HepG2 (cell line): ENCODE data around the gene KRT33A. TPM values are rescaled to one million over a fixed set of nuclear protein-coding genes. Genes with fewer than 3 reads are reported as not detected.

ENCODE experiments used
- ATAC-seq: fragments of 200-7000 bp; cut with Tn5 transposase; 3 replicates; pipeline ENCODE4 v1.9.1; 2020; ENCODE audit warnings: mild to moderate bottlenecking, moderate library complexity
- BruUV-seq: library from RNA; stranded (reverse); fragments of 400-500 nt; replicated peaks from 2 replicates; lab custom pipeline; 2021; lab: Mats Ljungman, UMichigan
- CTCF ChIA-PET: fragments of 300-600 bp; formaldehyde crosslinking; extraction: SDS; loops from one replicate; lab custom pipeline; 2021; ENCODE audit warnings: low total read pairs, inconsistent platforms, low intra/inter-chr PET ratio; lab: Yijun Ruan, JAX
- POLR2A ChIA-PET: fragments of 350-600 bp; sonication (Branson Sonifier 250); formaldehyde crosslinking; loops from one replicate; lab custom pipeline; 2020; ENCODE audit warnings: antibody characterized with exemption, inconsistent platforms; lab: Yijun Ruan, JAX
- DNase-seq: peaks from one replicate; pipeline ENCODE4 v3.0.0-alpha.2; 2015; ENCODE audit warnings: low spot score
- FAIRE-seq: peaks from 3 replicates; lab custom pipeline; 2011; peaks lifted over from hg19 to GRCh38; lab: Jason Lieb, UNC
- H2AFZ ChIP-seq: one replicate; pipeline ENCODE4 v1.6.1; 2011; ENCODE audit warnings: low read length, inconsistent platforms
- H3K27ac ChIP-seq: fragments of 300-600 bp; 3 replicates; pipeline ENCODE4 v1.8.0; 2011; ENCODE audit warnings: mixed run types, mild to moderate bottlenecking, mixed read lengths, low read length, inconsistent platforms; ENCODE audit not compliant: insufficient read depth; ENCODE audit errors: extremely low read length
- H3K27me3 ChIP-seq, 2 experiments: fragments of 200-600 bp in 1 of 2; 2 replicates in 1 of 2; 3 replicates in 1 of 2; pipeline versions ENCODE4 v1.6.0 to v1.8.0; 2011; ENCODE audit warnings: low read length in 2 of 2, mild to moderate bottlenecking in 2 of 2, moderate library complexity in 2 of 2, inconsistent platforms in 1 of 2; ENCODE audit not compliant: insufficient read depth in 2 of 2, control insufficient read depth in 1 of 2
- H3K36me3 ChIP-seq, 2 experiments: fragments of 200-600 bp in 1 of 2; replicated peaks in 1 of 2; 2 replicates in 1 of 2; 3 replicates in 1 of 2; pipeline versions ENCODE4 v1.5.1 to v1.8.0; 2011; ENCODE audit warnings: low read length in 2 of 2, inconsistent platforms in 1 of 2; ENCODE audit not compliant: insufficient read depth in 2 of 2, control insufficient read depth in 1 of 2
- H3K4me1 ChIP-seq: 2 replicates; pipeline ENCODE4 v1.5.1; 2012; ENCODE audit warnings: low read length, inconsistent platforms; ENCODE audit not compliant: insufficient read depth
- H3K4me2 ChIP-seq: 2 replicates; pipeline ENCODE4 v1.6.0; 2011; ENCODE audit warnings: low read depth, low read length, inconsistent platforms
- H3K4me3 ChIP-seq, 3 experiments: fragments of 200-600 bp in 1 of 3; sonication (generic), shearing (Covaris generic) in 1 of 3; replicated peaks in 1 of 3; 2 replicates each; pipeline ENCODE4 v1.5.1; 2011 to 2016; ENCODE audit warnings: low read length in 3 of 3, inconsistent platforms in 2 of 3, low read depth in 2 of 3, mild to moderate bottlenecking in 2 of 3, control low read depth in 1 of 3, mixed read lengths in 1 of 3; ENCODE audit not compliant: insufficient read depth in 1 of 3
- H3K79me2 ChIP-seq: one replicate; pipeline ENCODE4 v1.6.1; 2011; ENCODE audit warnings: low read length, inconsistent platforms; ENCODE audit not compliant: insufficient read depth
- H3K9ac ChIP-seq: 2 replicates; pipeline ENCODE4 v1.6.0; 2011; ENCODE audit warnings: mild to moderate bottlenecking, low read depth, low read length, inconsistent platforms; ENCODE audit not compliant: insufficient read depth
- H3K9me3 ChIP-seq: 2 replicates; pipeline ENCODE4 v1.5.1; 2012; ENCODE audit warnings: mild to moderate bottlenecking, low read length
- H4K20me1 ChIP-seq: 2 replicates; pipeline ENCODE4 v1.6.0; 2011; ENCODE audit warnings: inconsistent platforms, mild to moderate bottlenecking, low read length, moderate library complexity; ENCODE audit not compliant: insufficient read depth
- ARNTL ChIP-seq: sonication (generic); formaldehyde crosslinking; IDR thresholded peaks from 2 replicates; pipeline ENCODE4 v1.4.0; 2020; ENCODE audit warnings: mild to moderate bottlenecking, missing genetic modification reagents
- EP300 ChIP-seq, 3 experiments: sonication (generic) in 1 of 3; formaldehyde crosslinking in 1 of 3; IDR thresholded peaks; 2 replicates each; pipeline versions ENCODE4 v1.5.1 to v1.6.1; 2011 to 2020; ENCODE audit warnings: low read depth in 2 of 3, low read length in 2 of 3, borderline replicate concordance in 1 of 3, improper control_type of control experiment in 1 of 3, mild to moderate bottlenecking in 1 of 3, missing genetic modification reagents in 1 of 3, moderate library complexity in 1 of 3
- FOSL2 ChIP-seq: sonication (generic); formaldehyde crosslinking; IDR thresholded peaks from 2 replicates; pipeline ENCODE4 v1.4.0; 2020; ENCODE audit warnings: missing genetic modification reagents
- PLRG1 ChIP-seq: fragments of 450-650 bp; conservative IDR thresholded peaks from 2 replicates; pipeline ENCODE4 v1.6.1; 2016
- PTBP1 ChIP-seq: fragments of 200-400 bp; formaldehyde crosslinking; IDR thresholded peaks from 2 replicates; pipeline ENCODE4 v1.6.1; 2018; ENCODE audit warnings: low read length, low read depth; ENCODE audit not compliant: poor library complexity, severe bottlenecking
- SMARCE1 ChIP-seq: fragments of 450-650 bp; IDR thresholded peaks from 2 replicates; pipeline ENCODE4 v1.6.1; 2017; ENCODE audit warnings: borderline replicate concordance
- ZNF672 ChIP-seq: sonication (generic); formaldehyde crosslinking; IDR thresholded peaks from 2 replicates; pipeline ENCODE4 v1.8.1; 2022; ENCODE audit warnings: missing genetic modification reagents
- ZNF816 ChIP-seq: sonication (generic); formaldehyde crosslinking; IDR thresholded peaks from 2 replicates; pipeline ENCODE4 v1.8.0; 2022; ENCODE audit warnings: missing genetic modification reagents, mild to moderate bottlenecking, borderline replicate concordance
- WGBS: methylation state at CpG from one replicate; pipeline ENCODE4 v1.1.6; 2017; ENCODE audit warnings: low lambda C conversion rate; 5-methylcytosine and 5-hydroxymethylcytosine counted together
- in situ Hi-C: cut with HindIII; loops from 2 replicates; pipeline ENCODE4 v1.10.0; 2017; ENCODE audit warnings: low pct_unique_long_range_greater_than_20kb; ENCODE audit not compliant: extremely low pct_ligation_motif_present
- intact Hi-C: fragments of 100-400 bp; cut with micrococcal nuclease; formaldehyde crosslinking; loops from one replicate; pipeline ENCODE4 v1.10.0; 2022; ENCODE audit not compliant: unreplicated experiment
- polyA plus RNA-seq, 8 experiments: library from polyadenylated mRNA; depleted of rRNA in 3 of 8; stranded (reverse) in 7 of 8; unstranded in 1 of 8; fragments of >200 nt; fragmentation: Illumina TruSeq in 4 of 8; extraction: Trizol in 4 of 8; gene quantifications; 2 replicates each; pipeline versions ENCODE4 v1.2.1 to v1.2.3, GENCODE V29; 2011 to 2016; ENCODE audit warnings: low read depth in 4 of 8, missing spikeins in 1 of 8, mixed read lengths in 1 of 8; ENCODE audit not compliant: insufficient read depth in 1 of 8
- total RNA-seq, 5 experiments: library from RNA; depleted of rRNA; stranded (reverse); fragments of >200 nt; fragmentation: Illumina TruSeq; extraction: Trizol; gene quantifications; 2 replicates each; pipeline ENCODE4 v1.2.3, GENCODE V29; 2016; ENCODE audit warnings: low read depth in 1 of 5
- TF ChIP-seq, protein P1 (sequence below), 2 experiments: sonication (generic) in 1 of 2; formaldehyde crosslinking in 1 of 2; IDR thresholded peaks; 2 replicates each; pipeline versions ENCODE4 v1.6.1 to v1.9.0; 2014 to 2022; ENCODE audit warnings: antibody characterized with exemption in 1 of 2, borderline replicate concordance in 1 of 2, inconsistent platforms in 1 of 2, low read depth in 1 of 2, missing genetic modification reagents in 1 of 2
- TF ChIP-seq, protein P2 (sequence below): sonication (generic); formaldehyde crosslinking; IDR thresholded peaks from 2 replicates; pipeline ENCODE4 v1.4.0; 2020; ENCODE audit warnings: missing genetic modification reagents
- TF ChIP-seq, protein P3 (sequence below): sonication (generic); formaldehyde crosslinking; IDR thresholded peaks from 2 replicates; pipeline ENCODE4 v1.4.0; 2020; ENCODE audit warnings: missing genetic modification reagents
- TF ChIP-seq, protein P4 (sequence below): sonication (generic); formaldehyde crosslinking; IDR thresholded peaks from 2 replicates; pipeline ENCODE4 v1.5.1; 2020; ENCODE audit warnings: mild to moderate bottlenecking, moderate library complexity, missing genetic modification reagents

The KRT33A gene
- total and polyA plus RNA-seq, 2 of the 13 experiments (the other 11 are each of a cell fraction or from before 2014, with no cell fraction given) = not detected

DNA sequence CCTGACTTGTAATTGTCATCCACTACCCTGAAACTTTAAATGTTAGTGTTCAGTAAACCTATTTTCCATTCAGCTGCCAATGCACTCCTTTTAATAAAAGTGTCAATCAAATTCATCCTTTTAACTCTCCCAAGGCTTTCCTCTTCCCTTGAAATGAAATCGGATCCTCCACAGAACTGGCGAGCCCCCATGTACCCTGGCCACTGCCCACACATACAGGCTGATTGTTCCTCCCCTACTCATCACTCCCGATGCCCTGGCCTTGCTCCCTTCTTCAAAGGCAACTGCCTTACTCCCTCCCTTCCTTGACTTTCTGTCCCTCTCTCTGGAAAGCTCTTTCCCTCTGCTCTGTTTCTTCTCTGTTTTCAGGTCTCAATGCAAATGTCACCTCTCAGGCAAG, 7.6 kb downstream of the KRT33A start:
- DNase-seq (no peak), ATAC-seq (no peak), FAIRE-seq (no peak)
- in situ Hi-C loops (no loop called here), intact Hi-C loops (no loop called here)
- Histone ChIP-seq H3K9me3 (peaks cover 11% of the 10 kb centered on the region; the same call in 1 of the 2 replicates), H2AFZ (no peak overlapping the region), H3K4me3 (no peak overlapping the region), H4K20me1 (no peaks in the 10 kb centered on the region), H3K27me3 (no peaks in the 10 kb centered on the region; a peak in 2 of 5 replicates), H3K4me1 (no peaks in the 10 kb centered on the region), H3K79me2 (no peaks in the 10 kb centered on the region), H3K27ac (no peak overlapping the region), H3K9ac (no peak overlapping the region), H3K4me2 (no peak overlapping the region), H3K36me3 (no peaks in the 10 kb centered on the region)
- no TSS peak for BruUV-seq
- ChIA-PET CTCF (no interaction called here), POLR2A (no interaction called here)
- TF ChIP-seq FOSL2 (CRISPR knock-in tag) (no peak), ZNF672 (CRISPR knock-in tag) (no peak), EP300 (IDR thresholded peaks at IDR 0.05; ENCODE audit: low read depth in 2 of 2, low read length in 2 of 2) (no peak), EP300 (CRISPR knock-in tag; IDR thresholded peaks at IDR 0.05; ENCODE audit: borderline replicate concordance) (no peak), PLRG1 (no peak), ARNTL (CRISPR knock-in tag) (no peak), ZNF816 (CRISPR knock-in tag) (no peak), PTBP1 (no peak), SMARCE1 (no peak)
- TF ChIP-seq, protein P1, sequence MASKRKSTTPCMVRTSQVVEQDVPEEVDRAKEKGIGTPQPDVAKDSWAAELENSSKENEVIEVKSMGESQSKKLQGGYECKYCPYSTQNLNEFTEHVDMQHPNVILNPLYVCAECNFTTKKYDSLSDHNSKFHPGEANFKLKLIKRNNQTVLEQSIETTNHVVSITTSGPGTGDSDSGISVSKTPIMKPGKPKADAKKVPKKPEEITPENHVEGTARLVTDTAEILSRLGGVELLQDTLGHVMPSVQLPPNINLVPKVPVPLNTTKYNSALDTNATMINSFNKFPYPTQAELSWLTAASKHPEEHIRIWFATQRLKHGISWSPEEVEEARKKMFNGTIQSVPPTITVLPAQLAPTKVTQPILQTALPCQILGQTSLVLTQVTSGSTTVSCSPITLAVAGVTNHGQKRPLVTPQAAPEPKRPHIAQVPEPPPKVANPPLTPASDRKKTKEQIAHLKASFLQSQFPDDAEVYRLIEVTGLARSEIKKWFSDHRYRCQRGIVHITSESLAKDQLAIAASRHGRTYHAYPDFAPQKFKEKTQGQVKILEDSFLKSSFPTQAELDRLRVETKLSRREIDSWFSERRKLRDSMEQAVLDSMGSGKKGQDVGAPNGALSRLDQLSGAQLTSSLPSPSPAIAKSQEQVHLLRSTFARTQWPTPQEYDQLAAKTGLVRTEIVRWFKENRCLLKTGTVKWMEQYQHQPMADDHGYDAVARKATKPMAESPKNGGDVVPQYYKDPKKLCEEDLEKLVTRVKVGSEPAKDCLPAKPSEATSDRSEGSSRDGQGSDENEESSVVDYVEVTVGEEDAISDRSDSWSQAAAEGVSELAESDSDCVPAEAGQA (IDR thresholded peaks at IDR 0.05; ENCODE audit: low read depth) = no peak
- TF ChIP-seq, protein P1 (CRISPR knock-in tag; IDR thresholded peaks at IDR 0.05; ENCODE audit: borderline replicate concordance) = no peak
- TF ChIP-seq, protein P2, sequence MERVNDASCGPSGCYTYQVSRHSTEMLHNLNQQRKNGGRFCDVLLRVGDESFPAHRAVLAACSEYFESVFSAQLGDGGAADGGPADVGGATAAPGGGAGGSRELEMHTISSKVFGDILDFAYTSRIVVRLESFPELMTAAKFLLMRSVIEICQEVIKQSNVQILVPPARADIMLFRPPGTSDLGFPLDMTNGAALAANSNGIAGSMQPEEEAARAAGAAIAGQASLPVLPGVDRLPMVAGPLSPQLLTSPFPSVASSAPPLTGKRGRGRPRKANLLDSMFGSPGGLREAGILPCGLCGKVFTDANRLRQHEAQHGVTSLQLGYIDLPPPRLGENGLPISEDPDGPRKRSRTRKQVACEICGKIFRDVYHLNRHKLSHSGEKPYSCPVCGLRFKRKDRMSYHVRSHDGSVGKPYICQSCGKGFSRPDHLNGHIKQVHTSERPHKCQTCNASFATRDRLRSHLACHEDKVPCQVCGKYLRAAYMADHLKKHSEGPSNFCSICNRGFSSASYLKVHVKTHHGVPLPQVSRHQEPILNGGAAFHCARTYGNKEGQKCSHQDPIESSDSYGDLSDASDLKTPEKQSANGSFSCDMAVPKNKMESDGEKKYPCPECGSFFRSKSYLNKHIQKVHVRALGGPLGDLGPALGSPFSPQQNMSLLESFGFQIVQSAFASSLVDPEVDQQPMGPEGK = no peak
- TF ChIP-seq, protein P3, sequence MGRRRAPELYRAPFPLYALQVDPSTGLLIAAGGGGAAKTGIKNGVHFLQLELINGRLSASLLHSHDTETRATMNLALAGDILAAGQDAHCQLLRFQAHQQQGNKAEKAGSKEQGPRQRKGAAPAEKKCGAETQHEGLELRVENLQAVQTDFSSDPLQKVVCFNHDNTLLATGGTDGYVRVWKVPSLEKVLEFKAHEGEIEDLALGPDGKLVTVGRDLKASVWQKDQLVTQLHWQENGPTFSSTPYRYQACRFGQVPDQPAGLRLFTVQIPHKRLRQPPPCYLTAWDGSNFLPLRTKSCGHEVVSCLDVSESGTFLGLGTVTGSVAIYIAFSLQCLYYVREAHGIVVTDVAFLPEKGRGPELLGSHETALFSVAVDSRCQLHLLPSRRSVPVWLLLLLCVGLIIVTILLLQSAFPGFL (CRISPR knock-in tag) = no peak
- TF ChIP-seq, protein P4, sequence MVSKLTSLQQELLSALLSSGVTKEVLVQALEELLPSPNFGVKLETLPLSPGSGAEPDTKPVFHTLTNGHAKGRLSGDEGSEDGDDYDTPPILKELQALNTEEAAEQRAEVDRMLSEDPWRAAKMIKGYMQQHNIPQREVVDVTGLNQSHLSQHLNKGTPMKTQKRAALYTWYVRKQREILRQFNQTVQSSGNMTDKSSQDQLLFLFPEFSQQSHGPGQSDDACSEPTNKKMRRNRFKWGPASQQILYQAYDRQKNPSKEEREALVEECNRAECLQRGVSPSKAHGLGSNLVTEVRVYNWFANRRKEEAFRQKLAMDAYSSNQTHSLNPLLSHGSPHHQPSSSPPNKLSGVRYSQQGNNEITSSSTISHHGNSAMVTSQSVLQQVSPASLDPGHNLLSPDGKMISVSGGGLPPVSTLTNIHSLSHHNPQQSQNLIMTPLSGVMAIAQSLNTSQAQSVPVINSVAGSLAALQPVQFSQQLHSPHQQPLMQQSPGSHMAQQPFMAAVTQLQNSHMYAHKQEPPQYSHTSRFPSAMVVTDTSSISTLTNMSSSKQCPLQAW (CRISPR knock-in tag) = no peak
- WGBS = 2% methylated on average over 3 of the region's 3 CpGs
